AG09319 (cell line): ENCODE results near the gene ZNF549.

ENCODE experiments used
- DNase-seq: peaks from one replicate; pipeline ENCODE4 v3.0.0-alpha.2; 2010; ENCODE audit warnings: low read depth; ENCODE audit errors: extremely low read depth
- CTCF ChIP-seq: IDR thresholded peaks from 2 replicates; pipeline ENCODE4 v1.5.1; 2011; ENCODE audit warnings: low read depth, mild to moderate bottlenecking, inconsistent platforms, low read length, moderate library complexity

ZNF549 gene

GRCh38 chr19:57583104-57583520 lies 56.0 kb downstream of the ZNF549 start:
- no peak for DNase-seq
- no peak for TF ChIP-seq CTCF

GRCh38 chr19:57583521-57584416 lies 56.6 kb downstream of the ZNF549 start, which contains the start of gene ZIK1:
Gene ZIK1, plus strand, starts transcription at chr19:57584145. Its CDS starts 212 bp downstream, at chr19:57584357.
- TF ChIP-seq CTCF, result no peak; the same call in 1 of the 2 replicates
- peak; percentile 70 for DNase-seq

GRCh38 chr19:57587529-57587928 lies 60.4 kb downstream of the ZNF549 start:
- no peak for DNase-seq

GRCh38 chr19:57599377-57599760 lies 72.2 kb downstream of the ZNF549 start:
- DNase-seq, result no peak
- TF ChIP-seq CTCF, result no peak

More at GRCh38 chr19:57587529-57587928, 60.4 kb downstream of the ZNF549 start:
- no peak for TF ChIP-seq CTCF

- no peak for TF ChIP-seq CTCF
- DNase-seq, result peak; percentile 68
Measured at GRCh38 chr19:57599761-57600383, 72.7 kb downstream of the ZNF549 start, which contains the start of gene ZNF530. Gene ZNF530, plus strand, starts transcription at chr19:57599885. Its CDS starts 4,461 bp downstream, at chr19:57604346.

- no peak for DNase-seq
- no peak for TF ChIP-seq CTCF
Measured at GRCh38 chr19:57606931-57607330, 79.8 kb downstream of the ZNF549 start.
